GM18498 (cell line): ENCODE results near the gene KIRREL2.

Experiments
- ATAC-seq: cut with Tn5 transposase; IDR thresholded peaks from one replicate; pipeline ENCODE4 v1.9.1; 2021; ENCODE audit warnings: mild to moderate bottlenecking, moderate library complexity; ENCODE audit not compliant: unreplicated experiment

Gene KIRREL2

DNA sequence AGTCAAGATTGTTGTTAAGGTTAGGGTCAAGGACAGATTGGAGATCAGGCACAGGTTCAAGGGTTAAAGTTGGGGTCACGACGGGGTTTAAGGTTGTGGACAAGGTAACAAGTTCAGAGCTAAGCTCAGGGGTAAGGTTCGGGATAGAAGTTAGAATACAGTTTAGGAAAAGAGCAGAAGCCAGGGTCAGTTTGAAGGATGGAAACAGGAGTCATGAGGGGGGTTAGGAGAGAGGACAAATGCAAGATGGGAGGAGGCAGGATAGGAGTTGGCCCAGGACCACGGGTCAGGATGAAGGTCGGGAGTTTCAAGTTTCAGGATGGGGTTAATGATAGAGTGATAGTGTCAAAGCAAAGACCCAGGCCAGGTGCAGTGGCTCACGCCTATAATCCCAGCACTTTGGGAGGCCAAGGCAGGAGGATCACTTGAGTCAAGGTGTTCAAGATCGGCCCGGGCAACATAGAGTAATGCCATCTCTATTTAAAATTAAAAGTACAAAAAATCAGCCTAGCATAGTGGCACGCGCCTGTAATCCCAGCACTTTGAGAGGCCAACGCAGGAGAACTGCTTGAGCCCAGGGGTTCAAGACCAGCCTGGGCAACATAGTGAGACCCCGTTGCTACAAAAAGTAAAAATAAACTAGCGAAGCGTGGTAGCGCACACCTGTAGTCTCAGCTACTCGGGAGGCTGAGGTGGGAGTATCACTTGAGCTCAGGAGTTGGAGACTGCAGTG, 12.1 kb upstream of the KIRREL2 start:
- no peak for ATAC-seq

GRCh38 chr19:35845215-35846037, 11.3 kb upstream of the KIRREL2 start:
- no peak for ATAC-seq

GRCh38 chr19:35846038-35846668, 10.6 kb upstream of the KIRREL2 start:
- ATAC-seq: no peak

DNA sequence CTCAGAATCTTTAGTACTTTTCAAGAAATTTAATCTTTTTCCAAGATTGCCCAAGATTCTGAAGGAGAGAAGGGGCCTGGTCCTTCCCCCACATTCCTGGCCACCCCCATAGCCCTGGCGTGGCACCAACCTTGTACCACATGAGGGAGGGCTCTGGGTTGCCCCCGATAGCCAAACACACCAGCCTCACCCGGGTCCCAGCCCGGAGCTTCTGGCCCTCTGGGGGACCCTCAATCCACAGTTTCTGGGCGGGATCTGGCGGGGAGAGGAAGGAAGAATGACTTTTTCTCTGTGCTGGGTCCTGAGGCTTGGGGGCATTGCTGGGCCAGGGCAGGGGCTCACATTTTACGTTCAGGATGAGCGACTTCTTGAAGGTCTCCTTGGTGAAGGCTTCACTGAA, 8.8 kb upstream of the KIRREL2 start:
- no peak for ATAC-seq

DNA sequence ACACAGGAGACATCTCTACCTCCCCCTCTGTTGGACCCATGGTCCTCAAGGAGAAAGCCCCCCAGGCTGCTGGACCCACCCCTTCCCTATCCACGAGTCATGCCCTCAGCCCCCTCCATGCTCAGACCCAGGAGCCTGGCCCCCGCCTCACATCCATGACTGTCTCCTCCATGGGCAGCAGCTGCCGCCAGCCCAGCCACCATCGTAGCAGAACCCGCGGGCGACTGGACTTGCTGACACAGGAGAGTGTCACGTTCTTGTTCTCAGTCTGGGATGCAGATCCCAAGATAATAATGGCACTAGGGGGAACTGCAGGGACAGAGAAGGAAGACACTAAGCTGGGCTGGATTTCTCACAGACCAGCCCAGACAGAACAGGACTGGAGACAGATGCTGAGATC, 8.2 kb upstream of the KIRREL2 start:
- ATAC-seq: no peak

DNA sequence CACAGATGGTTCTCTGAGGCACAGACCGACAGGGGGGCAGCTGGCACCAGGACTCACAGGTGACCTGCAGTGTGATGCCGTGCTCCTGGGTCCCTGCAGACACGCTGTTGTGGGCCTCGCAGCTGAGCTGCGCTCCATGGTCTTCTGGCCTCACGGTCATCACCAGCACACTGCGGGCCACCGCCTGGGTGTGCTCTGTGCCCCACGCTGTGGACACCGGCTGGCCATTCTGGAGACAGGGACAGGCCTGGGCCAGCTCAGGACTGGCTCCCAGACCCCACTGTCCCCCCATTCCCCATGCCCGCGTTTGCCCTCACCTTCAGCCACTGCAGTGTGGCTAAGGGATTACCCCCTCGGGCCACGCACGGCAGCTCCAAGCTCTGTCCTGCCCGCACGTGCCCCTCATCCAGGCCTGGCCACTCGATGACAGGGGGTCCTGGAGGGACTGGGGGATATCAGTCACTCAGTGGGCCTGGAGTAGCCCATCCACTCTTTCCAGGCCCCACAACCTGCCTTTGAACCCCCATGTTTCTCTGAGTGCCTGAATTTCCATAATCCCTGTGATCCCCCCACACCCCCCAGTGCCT, 7.7 kb upstream of the KIRREL2 start:
- no peak for ATAC-seq

DNA sequence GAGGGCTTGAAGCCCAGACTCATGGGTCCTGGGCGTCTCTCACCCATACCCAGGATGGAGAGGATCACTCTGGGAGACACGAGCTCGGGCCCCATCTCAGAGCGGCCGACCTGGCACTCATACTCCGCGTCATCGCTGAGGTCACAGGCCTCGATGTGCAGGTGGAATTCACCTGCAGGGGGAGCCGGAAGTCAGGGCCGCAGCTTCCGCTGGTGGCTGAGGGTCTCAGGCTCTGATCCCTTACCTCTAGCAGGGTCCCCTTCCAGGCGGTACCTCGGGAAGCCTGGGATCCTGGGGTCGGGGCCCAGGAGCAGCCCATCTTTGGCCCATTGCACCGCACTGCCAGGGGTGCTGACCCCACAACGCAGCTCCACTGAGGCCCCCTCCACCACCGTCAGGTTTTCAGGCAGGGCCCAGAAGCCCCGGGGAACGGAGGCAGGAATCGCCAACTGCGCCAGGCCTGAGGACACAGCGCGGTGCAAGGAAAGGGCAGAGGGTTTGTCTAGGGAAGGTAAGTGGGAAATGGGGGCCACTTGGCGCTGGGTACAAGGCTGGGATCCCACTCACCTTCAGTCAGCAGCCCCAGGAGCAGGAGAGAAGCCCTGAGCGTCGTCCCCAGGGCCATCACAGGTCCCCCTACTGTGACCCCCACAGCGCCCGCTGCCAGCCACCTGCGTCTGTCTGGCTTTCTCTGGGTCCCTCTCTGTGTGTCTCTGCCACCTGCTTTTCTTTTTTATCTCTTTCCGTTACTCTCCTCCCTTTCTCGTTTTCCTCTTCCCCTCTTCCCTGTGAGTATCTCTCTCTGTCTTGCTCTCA, 5.3 kb upstream of the KIRREL2 start:
- no peak for ATAC-seq

DNA sequence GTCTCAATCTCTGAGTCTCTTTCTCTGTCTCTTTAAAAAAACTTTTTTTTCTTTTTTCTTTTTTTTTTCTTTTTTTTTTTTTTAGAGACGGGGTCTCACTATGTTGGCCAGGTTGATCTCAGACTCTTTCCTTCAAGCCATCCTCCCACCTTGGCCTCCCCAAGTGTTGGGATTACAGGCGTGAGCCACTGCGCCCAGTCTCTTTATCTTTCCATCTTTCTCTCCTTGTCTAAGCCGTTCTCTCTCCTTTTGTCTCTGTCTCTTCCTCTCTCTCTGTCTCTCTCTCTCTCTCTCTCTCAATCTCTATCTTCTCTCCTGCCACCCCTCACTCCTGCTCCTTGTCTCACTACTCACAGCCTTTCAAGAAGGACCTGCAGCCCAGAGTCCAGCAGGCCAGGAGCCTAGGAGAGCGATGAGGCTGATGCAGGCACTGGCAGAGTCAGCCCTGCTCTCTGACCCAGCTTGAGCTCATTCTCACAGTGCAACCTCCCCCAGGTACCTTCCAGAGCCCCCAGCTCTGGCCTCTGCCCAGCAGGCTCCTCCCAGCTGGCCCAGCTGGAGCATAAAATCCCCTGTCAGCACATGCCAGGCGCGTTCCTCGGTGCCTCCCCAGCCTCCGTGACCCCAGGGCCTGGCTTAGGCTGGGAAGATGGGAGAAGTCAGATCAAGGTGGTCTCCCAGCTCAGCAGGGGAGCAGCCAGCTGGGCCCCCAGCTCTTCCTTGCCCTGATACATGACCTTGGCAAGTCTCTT, 4.5 kb upstream of the KIRREL2 start, which contains the start of gene NPHS1:
Gene NPHS1, minus strand, starts transcription at position 476 of the 752 bp plus-strand sequence. CDS start 667 bp downstream, outside the sequence.
- no peak for ATAC-seq

GRCh38 chr19:35853038-35853756, 3.5 kb upstream of the KIRREL2 start:
- ATAC-seq: no peak

- no peak for ATAC-seq
Measured at GRCh38 chr19:35858311-35858710, 1.6 kb downstream of the KIRREL2 start.

GRCh38 chr19:35859414-35859813, 2.7 kb downstream of the KIRREL2 start:
- no peak for ATAC-seq

DNA sequence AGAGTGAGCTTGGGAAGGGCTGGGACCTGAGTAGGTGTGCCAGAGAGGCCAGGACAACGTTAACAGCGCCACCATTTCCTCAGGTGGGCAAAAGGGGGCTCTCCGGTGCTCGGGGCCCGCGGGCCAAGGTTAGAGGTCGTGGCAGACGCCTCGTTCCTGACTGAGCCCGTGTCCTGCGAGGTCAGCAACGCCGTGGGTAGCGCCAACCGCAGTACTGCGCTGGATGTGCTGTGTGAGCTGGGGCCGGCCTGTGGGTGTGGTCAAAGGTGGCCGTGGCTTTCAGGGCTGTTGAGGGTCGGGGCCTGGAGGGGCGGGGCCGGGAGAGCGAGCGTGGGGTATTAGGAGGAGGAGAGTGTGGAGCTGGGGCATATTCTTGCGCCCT, 3.7 kb downstream of the KIRREL2 start:
- ATAC-seq: no peak

GRCh38 chr19:35860818-35861639, 4.3 kb downstream of the KIRREL2 start:
- ATAC-seq: no peak

- no peak for ATAC-seq
Measured at GRCh38 chr19:35861640-35862160, 5.0 kb downstream of the KIRREL2 start.

GRCh38 chr19:35862528-35862927, 5.8 kb downstream of the KIRREL2 start:
- no peak for ATAC-seq

- no peak for ATAC-seq
Measured at GRCh38 chr19:35863018-35863417, 6.3 kb downstream of the KIRREL2 start.

DNA sequence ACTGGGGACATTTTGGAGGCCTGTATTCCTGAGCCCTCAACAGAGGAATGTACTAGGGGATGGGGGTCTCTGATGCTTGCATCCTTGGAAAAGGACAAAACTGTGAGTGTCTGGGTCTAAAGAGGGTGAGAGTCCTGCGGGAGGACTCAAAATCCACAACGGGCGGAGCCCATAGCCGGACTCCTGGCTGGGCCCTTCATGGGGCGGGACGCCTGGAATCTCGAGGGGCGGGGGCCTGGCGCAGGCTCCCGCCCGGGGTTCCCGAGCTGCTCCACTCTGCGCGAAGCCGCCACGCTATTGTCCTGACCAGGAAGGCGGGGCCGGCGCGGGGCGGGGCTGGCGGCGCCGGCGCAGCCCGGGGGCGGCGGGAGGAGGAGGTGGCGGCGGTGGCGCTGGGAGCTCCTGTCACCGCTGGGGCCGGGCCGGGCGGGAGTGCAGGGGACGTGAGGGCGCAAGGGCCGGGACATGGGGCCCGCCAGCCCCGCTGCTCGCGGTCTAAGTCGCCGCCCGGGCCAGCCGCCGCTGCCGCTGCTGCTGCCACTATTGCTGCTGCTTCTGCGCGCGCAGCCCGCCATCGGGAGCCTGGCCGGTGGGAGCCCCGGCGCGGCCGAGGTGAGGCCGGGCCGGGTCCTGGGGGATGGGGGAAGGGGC, 11.6 kb downstream of the KIRREL2 start, which contains the start of gene APLP1:
Gene APLP1, plus strand, starts transcription at position 403 of the 651 bp plus-strand sequence. Its CDS starts 63 bp downstream, at position 466.
- ATAC-seq: no peak
